ENCODE data around the gene DOCK8.

Gene DOCK8

GRCh38 chr9:431701-432100 lies 217.0 kb downstream of the DOCK8 start:
- DNase-seq, result no peak

GRCh38 chr9:436482-436881 lies 221.8 kb downstream of the DOCK8 start:
- no peak for DNase-seq

GRCh38 chr9:437066-437465 lies 222.4 kb downstream of the DOCK8 start:
- no peak for DNase-seq

- DNase-seq, result peak; percentile 23
Measured at GRCh38 chr9:437574-438001, 222.9 kb downstream of the DOCK8 start.

- no peak for DNase-seq
Measured at GRCh38 chr9:438066-438465, 223.4 kb downstream of the DOCK8 start.

- no peak for DNase-seq
Measured at GRCh38 chr9:438961-439768, 224.5 kb downstream of the DOCK8 start.

GRCh38 chr9:441126-441525 lies 226.5 kb downstream of the DOCK8 start:
- no peak for DNase-seq

GRCh38 chr9:444528-444927 lies 229.9 kb downstream of the DOCK8 start:
- no peak for DNase-seq

GRCh38 chr9:445033-445432 lies 230.4 kb downstream of the DOCK8 start:
- no peak for DNase-seq

GRCh38 chr9:446074-446699 lies 231.5 kb downstream of the DOCK8 start:
- no peak for DNase-seq

GRCh38 chr9:447230-448025 lies 232.8 kb downstream of the DOCK8 start:
- DNase-seq, result no peak

GRCh38 chr9:450057-450456 lies 235.4 kb downstream of the DOCK8 start:
- no peak for DNase-seq

- DNase-seq, result no peak
Measured at GRCh38 chr9:450561-450960, 235.9 kb downstream of the DOCK8 start.

- DNase-seq, result no peak
Measured at GRCh38 chr9:453832-454231, 239.2 kb downstream of the DOCK8 start.

GRCh38 chr9:456365-456764 lies 241.7 kb downstream of the DOCK8 start:
- DNase-seq, result no peak

- DNase-seq, result no peak
Measured at GRCh38 chr9:458590-458989, 243.9 kb downstream of the DOCK8 start.

- no peak for DNase-seq
Measured at GRCh38 chr9:459491-460444, 245.1 kb downstream of the DOCK8 start.

GRCh38 chr9:462121-462520 lies 247.5 kb downstream of the DOCK8 start:
- no peak for DNase-seq

- DNase-seq, result no peak
Measured at GRCh38 chr9:462606-463005, 247.9 kb downstream of the DOCK8 start.

GRCh38 chr9:463455-464171 lies 248.9 kb downstream of the DOCK8 start:
- DNase-seq, result no peak

GRCh38 chr9:466747-467146 lies 252.1 kb downstream of the DOCK8 start:
- no peak for DNase-seq
